NCI-H1048 (cell line): ENCODE data around the gene LRTM1.

ENCODE experiments used
- DNase-seq: peaks from one replicate; lab custom pipeline; 2025; lab: John Stamatoyannopoulos, UW

Gene LRTM1

DNA sequence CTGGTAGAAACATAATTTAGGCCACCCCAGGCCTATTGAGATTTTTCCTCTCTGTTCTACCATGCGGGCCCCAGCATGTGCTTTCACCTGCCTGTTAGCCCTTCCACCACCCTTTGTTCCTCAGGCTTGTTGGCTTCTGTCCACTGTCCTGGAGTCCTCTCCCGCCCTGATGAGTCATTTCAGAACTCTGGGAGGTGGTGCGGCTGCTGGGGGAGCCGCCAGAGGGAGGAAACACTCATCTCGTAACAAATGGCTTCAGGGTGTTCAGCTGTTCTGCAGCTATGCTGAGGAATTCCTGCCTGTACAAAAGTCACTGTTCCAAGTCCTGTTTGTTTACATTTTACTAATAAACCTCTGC lies 36.3 kb downstream of the LRTM1 start:
- no peak for DNase-seq

- DNase-seq = no peak
These were observed 38.1 kb downstream of the LRTM1 start for GRCh38 chr3:54889731-54890130.

DNA sequence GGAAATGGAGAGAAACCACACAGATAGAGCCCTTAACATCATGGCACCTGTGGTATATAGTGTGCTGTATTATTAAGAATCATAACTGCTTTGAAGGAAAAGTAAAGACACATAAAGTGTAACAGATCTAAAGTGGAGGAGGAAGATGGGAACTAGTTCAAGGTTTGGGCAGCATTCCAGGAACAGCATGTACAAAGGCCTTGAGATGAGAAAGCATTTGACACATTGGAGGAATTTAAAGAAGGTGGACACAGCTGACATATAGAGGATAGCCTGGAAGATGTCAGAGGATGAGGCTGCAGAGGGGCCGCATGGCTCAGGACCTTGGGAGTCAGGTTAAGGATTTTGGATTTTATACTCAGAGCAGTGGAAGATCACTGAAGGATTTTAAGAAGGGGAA lies 39.0 kb downstream of the LRTM1 start:
- no peak for DNase-seq

DNA sequence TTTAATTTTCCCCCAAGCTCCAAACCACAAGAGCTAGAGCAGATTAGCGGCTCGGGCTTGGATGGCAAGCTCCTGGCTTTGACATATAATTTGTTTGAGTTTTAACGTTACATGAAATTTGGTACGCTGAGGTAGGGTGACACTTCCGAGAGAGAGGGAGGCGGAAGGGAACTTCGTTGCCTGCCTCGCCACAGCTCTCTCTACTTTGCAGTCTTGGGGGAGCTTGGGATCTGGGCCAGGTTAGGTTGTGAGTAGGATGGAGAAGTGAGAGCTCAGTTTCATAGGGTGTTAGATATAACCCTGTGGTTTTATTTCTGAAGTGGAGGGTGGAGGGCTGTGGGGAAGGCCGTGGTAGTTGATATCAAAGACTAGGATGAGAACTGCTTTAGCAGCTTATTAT lies 39.7 kb downstream of the LRTM1 start:
- no peak for DNase-seq

- no peak for DNase-seq
These were observed 45.6 kb downstream of the LRTM1 start for GRCh38 chr3:54882129-54882833.

DNA sequence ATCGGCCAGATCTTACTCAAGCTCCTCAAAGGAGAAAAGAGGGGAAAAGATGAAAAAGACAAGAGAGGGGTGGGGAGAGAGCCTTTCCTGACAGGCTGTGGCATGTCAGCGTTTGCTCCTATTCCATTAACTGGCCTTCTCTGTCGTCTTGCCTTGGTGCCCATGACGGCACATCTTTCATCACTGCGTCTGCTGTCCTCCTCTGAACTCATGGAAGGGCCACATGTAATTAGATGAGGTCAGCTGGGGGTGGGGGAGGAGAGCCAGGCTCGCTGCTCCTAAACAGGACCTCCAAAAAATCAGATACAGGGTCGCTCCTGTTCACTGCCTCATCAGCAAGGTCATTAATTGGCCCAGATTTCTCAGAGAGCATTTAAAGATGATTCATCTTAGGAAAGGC lies 49.7 kb downstream of the LRTM1 start:
- DNase-seq = no peak

GRCh38 chr3:54877730-54878129 lies 50.1 kb downstream of the LRTM1 start:
- no peak for DNase-seq

DNA sequence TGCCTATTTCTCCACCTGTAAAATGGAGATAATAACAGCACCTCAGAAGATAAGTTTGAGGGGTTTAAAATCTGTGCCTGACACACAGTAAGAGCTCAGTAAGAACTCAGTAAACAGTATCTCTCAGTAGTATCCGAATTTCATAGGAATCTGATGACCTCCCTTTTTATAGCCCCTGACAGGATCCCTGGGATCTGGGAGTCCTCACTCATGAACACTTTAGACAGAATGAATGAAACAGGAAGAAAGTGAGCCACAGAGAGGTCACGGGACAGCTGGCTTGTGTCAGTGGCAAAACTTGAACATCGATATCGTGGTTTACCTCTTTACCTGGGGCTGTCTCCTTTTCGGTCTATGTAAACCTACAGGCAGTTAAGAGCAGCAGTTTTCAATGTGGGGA lies 51.2 kb downstream of the LRTM1 start:
- DNase-seq = no peak

DNA sequence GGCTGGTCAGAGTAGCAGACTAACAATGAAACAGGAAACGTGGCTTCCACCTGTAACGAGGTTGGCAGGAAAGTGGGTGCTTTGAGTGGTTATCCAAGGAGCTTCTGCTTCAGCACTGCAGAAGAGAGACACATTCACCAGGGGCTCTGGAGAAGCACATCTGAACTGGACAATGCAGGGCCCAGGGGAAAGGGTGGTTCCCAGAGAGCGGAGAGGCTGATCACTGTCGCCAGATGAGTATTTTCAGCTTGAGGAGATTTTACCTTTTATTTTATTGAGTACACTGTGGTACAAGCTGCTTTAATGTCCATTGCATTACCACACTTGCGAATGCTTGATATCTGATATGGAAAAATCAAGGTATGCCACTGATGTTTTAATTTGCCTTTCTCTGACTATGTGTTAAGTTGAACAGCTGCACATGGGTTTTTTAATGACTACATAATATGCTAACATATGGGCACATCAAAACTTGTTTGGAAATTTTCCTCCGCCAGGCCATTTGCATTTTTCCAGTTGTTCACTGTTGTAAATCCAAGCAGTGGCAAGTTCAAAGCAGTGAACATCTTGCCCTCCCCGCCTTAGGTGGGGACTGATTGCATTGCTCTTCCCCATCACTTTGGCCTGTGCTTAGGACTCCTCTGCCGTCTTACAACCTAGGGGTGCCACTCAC lies 52.1 kb downstream of the LRTM1 start:
- DNase-seq = no peak

DNA sequence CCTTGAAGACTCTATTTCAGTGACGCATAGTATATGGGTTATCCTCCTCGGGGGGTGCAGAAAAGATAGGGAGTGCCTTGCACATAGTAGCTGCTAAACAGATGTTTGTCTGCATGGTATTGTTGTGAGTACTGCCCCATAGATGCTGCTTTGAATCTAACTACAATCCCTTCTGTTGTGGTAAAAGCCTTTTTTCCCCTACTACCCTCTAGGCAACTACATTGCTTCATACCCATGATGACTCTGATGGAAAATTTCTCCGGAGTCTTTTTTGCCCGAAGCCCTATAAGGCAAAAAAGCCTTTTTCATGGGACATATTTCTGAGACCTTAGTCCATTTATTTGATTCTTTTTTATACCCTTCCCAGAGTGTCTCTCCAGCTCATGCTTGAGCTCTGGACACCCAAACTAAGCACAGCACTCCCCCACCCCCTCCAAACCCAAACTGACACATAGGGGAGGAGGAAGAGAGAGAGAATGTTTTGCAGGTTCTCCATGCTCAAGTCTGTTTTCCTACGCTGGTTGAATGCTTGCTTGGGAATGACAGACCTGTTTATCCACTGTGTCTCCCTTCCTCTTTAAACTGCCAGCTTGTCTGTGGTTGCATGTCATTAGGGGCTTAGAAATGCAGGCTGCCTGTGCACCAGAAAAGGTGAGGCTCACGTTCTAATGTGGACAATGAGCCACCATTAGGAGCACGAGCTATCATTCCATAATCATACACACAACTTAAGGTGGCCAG lies 52.9 kb downstream of the LRTM1 start:
- DNase-seq = no peak

DNA sequence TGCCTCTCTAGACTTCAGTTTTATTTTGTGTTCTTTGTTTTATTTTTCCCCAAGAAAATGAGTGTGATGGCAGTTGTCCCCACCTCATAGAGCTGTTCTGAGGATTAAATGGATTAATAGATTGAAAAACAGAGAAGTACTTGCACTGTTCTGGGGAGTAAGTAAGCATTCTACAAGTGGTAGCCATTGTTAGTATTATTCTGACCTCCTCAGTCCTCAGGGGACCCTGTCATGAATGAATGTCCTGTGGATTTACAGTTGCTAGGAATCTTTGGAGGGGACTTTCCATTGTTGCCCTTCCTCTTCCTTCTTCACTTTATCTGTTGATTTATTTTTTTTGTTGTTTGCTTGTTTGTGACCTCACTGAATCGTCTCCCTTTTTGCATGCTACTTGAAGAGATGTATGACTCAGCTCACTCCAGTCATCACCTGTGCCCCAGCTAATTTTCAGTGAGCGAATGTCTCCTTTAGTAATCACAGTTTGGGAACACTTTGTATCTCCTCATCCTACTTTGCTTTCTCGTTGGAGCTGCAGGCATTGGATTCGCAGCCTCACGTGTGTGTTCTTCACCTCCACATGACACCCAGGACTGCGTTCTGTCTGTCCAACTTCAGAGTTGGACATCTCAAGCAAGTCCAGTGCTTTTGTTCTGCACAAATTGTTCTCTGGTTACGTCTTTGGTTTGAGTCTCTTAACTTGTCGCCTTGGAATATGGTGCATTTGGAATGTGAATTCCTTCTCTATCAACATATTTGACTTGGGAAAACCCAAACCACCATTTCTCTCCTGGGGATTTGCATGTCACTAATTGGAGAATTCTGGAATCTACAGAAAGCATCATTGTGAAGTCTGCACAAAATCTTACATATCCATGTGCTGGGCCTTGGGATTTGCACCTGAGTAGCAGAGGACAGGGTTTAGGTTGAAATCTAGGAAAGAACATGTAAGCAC lies 54.5 kb downstream of the LRTM1 start:
- DNase-seq = no peak

DNA sequence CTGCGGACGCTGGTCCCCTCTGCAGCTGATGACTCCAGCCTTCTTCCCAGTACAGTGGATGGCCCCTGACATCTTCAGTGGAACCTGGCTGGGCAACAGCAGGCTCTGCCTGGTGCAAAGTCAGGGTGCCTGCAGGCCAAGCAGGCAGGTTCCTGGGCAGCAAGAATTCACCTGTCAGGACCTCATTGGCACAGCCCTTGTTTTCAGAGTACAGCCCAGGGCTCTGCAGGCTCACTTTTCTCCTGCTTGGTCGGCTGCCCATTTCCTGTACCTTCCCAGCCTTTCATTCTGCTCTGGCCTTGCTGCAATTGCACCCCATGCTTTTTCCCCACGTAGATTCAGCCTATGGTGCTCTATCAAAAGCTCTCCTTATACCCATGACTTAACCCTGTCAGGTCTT lies 56.0 kb downstream of the LRTM1 start:
- DNase-seq = no peak

DNA sequence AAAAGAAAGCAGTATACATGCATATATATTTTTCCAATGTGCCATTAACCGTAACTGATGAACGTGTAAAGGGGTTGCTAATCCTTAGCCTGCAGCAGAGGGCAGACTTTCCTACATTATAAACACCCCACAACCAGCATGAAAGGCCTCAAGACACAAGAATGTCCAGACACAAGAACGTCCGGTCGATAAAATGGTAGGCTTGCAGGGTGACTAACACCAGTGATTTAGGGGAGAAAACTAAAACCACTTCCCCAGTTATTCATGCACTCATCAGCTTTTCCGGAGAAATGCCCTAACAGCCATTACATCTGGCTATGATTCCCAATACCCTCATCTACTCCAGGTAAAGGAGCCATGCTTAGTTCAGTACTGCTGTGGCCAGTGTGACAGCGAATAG lies 57.4 kb downstream of the LRTM1 start:
- DNase-seq = no peak
